ENCODE data around the gene PPARG.
"Not testable (repeated sequence)": the region's sequence is repeated elsewhere in the genome, so short reads cannot be mapped to it uniquely, and the experiment has no call there.

The PPARG gene

DNA sequence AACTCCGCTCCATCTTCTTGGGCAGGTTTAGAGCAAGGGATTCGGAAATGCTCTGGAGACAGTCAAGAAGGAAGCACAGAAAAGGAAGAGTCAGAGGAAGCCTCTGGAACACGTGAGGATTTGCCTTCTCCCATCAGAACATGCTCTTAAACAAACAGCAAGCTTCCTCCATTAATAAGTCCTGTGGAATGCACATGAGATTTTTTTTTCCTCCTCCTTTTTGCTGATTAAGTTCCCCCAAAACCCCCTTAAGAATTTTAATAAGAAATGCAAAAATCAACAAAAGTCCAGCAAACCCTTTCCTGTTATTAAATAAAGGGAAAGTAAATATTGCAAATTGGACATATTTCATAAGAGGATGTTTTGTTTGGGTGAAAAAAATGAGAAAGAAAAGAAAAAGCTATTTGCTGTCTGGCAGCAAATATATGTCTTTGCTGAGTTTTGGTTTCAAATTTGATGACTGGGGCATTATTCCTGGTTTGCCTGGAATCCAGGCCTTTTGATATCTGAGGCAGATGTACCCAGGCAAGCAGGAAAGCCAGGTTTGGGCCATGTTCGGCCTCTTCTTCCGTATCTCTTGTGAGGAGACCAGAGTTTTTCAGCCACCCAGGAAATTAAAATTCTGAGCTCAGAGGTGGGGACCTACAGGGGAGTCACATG lies 187.5 kb downstream of the PPARG start:
- Histone ChIP-seq H3K27ac (ENCODE audit: low read length) (0 out of 2 replicates have a peak overlapping the region, but pooled peaks have one; percentile 35), H3K9ac (ENCODE audit: low read depth, low read length) (no peak overlapping the region), H3K4me2 (ENCODE audit: insufficient read depth, low read length) (no peak overlapping the region), H4K20me1 (ENCODE audit: insufficient read depth, low read length) (no peaks in the 10 kb centered on the region), H3K36me3 (ENCODE audit: insufficient read depth, low read length) (no peaks in the 10 kb centered on the region), H3K4me1 (ENCODE audit: insufficient read depth, low read length) (peaks cover 50% of the 10 kb centered on the region), H3K4me3 (ENCODE audit: low read depth in 1 of 2, low read length in 2 of 2) (no peak overlapping the region), H3K9me3 (ENCODE audit: insufficient read depth, low read length, severe bottlenecking) (no peaks in the 10 kb centered on the region), H3K79me2 (ENCODE audit: insufficient read depth, low read length) (no peaks in the 10 kb centered on the region), H2AFZ (ENCODE audit: low read depth, low read length) (peak overlapping the region; percentile 32; the same call in 1 of the 2 replicates), H3K27me3 (ENCODE audit: insufficient read depth, low read length, poor library complexity) (no peaks in the 10 kb centered on the region)
- TF ChIP-seq, protein P1, sequence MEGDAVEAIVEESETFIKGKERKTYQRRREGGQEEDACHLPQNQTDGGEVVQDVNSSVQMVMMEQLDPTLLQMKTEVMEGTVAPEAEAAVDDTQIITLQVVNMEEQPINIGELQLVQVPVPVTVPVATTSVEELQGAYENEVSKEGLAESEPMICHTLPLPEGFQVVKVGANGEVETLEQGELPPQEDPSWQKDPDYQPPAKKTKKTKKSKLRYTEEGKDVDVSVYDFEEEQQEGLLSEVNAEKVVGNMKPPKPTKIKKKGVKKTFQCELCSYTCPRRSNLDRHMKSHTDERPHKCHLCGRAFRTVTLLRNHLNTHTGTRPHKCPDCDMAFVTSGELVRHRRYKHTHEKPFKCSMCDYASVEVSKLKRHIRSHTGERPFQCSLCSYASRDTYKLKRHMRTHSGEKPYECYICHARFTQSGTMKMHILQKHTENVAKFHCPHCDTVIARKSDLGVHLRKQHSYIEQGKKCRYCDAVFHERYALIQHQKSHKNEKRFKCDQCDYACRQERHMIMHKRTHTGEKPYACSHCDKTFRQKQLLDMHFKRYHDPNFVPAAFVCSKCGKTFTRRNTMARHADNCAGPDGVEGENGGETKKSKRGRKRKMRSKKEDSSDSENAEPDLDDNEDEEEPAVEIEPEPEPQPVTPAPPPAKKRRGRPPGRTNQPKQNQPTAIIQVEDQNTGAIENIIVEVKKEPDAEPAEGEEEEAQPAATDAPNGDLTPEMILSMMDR (IDR thresholded peaks at IDR 0.05; ENCODE audit: borderline replicate concordance, extremely low read depth, low read length, poor library complexity, severe bottlenecking), result no peak
- TF ChIP-seq EZH2 (IDR thresholded peaks at IDR 0.05; ENCODE audit: borderline replicate concordance, low read depth, low read length, severe bottlenecking), result no peak
- DNase-seq (no peak), ATAC-seq (ENCODE audit: insufficient read depth, low read depth) (no peak)

DNA sequence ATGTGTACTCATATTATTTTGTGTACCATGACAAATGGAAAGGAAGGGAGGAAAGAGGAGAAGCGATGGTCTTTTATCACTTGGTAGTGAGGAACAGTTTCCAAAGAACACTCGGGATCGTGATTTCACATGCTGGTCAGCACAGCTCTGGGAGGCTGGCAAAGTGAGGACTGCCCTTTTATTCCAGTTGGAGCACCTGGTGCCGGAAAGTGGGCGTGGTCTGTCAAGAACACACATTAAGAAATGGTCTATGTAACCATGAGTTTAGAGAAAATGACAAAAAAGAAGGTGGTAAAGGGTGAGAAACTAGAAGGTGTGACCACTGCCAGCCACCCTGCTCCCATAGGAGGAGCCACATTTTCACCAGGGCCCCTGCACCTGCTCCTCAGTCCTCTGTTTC lies 188.4 kb downstream of the PPARG start:
- peak overlapping the region; percentile 35; the same call in 1 of the 2 replicates for H3K27ac ChIP-seq (ENCODE audit: low read length)
- no peak overlapping the region for H3K9ac ChIP-seq (ENCODE audit: low read depth, low read length)
- no peaks in the 10 kb centered on the region for H3K36me3 ChIP-seq (ENCODE audit: insufficient read depth, low read length)
- H4K20me1 ChIP-seq (ENCODE audit: insufficient read depth, low read length), result no peaks in the 10 kb centered on the region
- ATAC-seq (ENCODE audit: insufficient read depth, low read depth) (no peak), DNase-seq (no peak)
- H3K4me2 ChIP-seq (ENCODE audit: insufficient read depth, low read length), result no peak overlapping the region
- H3K79me2 ChIP-seq (ENCODE audit: insufficient read depth, low read length), result no peaks in the 10 kb centered on the region
- 0 out of 2 replicates have a peak overlapping the region, but pooled peaks have one; percentile 30 for H2AFZ ChIP-seq (ENCODE audit: low read depth, low read length)
- H3K9me3 ChIP-seq (ENCODE audit: insufficient read depth, low read length, severe bottlenecking), result no peaks in the 10 kb centered on the region
- TF ChIP-seq EZH2 (IDR thresholded peaks at IDR 0.05; ENCODE audit: borderline replicate concordance, low read depth, low read length, severe bottlenecking), result no peak
- TF ChIP-seq, protein P1 (IDR thresholded peaks at IDR 0.05; ENCODE audit: borderline replicate concordance, extremely low read depth, low read length, poor library complexity, severe bottlenecking), result no peak
- H3K4me1 ChIP-seq (ENCODE audit: insufficient read depth, low read length), result peaks cover 41% of the 10 kb centered on the region
- no peak overlapping the region for H3K4me3 ChIP-seq (ENCODE audit: low read depth in 1 of 2, low read length in 2 of 2)
- H3K27me3 ChIP-seq (ENCODE audit: insufficient read depth, low read length, poor library complexity), result no peaks in the 10 kb centered on the region

DNA sequence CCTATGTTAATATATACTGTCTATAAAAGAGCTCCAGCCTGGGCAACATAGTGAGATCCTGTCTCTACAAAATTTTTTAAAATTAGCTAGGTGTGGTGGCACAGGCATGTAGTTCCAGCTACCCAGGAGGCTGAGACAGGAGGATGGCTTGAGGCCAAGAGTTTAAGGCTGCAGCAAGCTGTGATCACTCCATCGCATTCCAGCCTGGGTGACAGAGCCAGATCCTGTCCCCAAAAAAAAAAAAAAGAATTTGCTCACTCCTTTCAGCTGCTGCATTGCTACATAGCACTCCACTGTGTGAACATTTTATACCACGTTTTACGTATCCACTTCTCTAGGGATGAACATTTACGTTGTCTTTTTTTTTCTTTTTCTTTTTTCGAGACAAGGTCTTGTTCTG lies 189.5 kb downstream of the PPARG start:
- DNase-seq, result no peak
- no peak overlapping the region for H3K4me3 ChIP-seq (ENCODE audit: low read depth in 1 of 2, low read length in 2 of 2)

DNA sequence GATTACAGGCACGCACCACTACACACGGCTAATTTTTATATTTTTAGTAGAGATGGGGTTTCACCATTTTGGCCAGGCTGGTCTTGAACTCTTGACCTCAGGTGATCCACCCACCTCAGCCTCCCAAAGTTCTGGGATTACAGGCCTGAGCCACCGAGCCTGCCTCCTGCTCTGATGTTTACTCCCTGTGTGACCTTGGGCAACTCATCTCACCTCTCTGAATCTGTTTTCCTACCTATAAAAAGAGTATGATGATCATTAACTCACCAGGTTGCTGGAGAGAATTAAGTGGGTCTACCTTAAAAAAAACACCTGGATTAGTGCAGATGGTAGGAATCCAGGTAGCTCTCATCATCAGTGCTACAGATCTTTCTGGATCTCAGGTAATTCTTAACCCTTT lies 190.3 kb downstream of the PPARG start:
- Histone ChIP-seq H3K9ac (ENCODE audit: low read depth, low read length) (0 out of 2 replicates have a peak overlapping the region, but pooled peaks have one; percentile 33), H2AFZ (ENCODE audit: low read depth, low read length) (peak overlapping the region; percentile 86), H3K4me1 (ENCODE audit: insufficient read depth, low read length) (peaks cover 56% of the 10 kb centered on the region), H3K27ac (ENCODE audit: low read length) (peak overlapping the region; percentile 89)
- H3K9me3 ChIP-seq (ENCODE audit: insufficient read depth, low read length, severe bottlenecking); H3K4me3 ChIP-seq (ENCODE audit: low read depth in 1 of 2, low read length in 2 of 2); H3K79me2 ChIP-seq (ENCODE audit: insufficient read depth, low read length); DNase-seq; H3K4me2 ChIP-seq (ENCODE audit: insufficient read depth, low read length); H4K20me1 ChIP-seq (ENCODE audit: insufficient read depth, low read length); H3K36me3 ChIP-seq (ENCODE audit: insufficient read depth, low read length); H3K27me3 ChIP-seq (ENCODE audit: insufficient read depth, low read length, poor library complexity); ATAC-seq (ENCODE audit: insufficient read depth, low read depth): not testable (repeated sequence)

More for the DNA sequence above, 189.5 kb downstream of the PPARG start:
- H3K4me1 ChIP-seq (ENCODE audit: insufficient read depth, low read length), result peaks cover 49% of the 10 kb centered on the region
- H3K9ac ChIP-seq (ENCODE audit: low read depth, low read length), result no peak overlapping the region
- H3K27ac ChIP-seq (ENCODE audit: low read length), result peak overlapping the region; percentile 5; the same call in 1 of the 2 replicates
- no peaks in the 10 kb centered on the region for H3K27me3 ChIP-seq (ENCODE audit: insufficient read depth, low read length, poor library complexity)
- H4K20me1 ChIP-seq (ENCODE audit: insufficient read depth, low read length), result no peaks in the 10 kb centered on the region
- no peak overlapping the region for H2AFZ ChIP-seq (ENCODE audit: low read depth, low read length)
- no peak for ATAC-seq (ENCODE audit: insufficient read depth, low read depth)
- 0 out of 2 replicates have a peak, but pooled peaks cover under 1% of the 10 kb centered on the region for H3K79me2 ChIP-seq (ENCODE audit: insufficient read depth, low read length)
- TF ChIP-seq, protein P1 (IDR thresholded peaks at IDR 0.05; ENCODE audit: borderline replicate concordance, extremely low read depth, low read length, poor library complexity, severe bottlenecking), result no peak
- TF ChIP-seq EZH2 (IDR thresholded peaks at IDR 0.05; ENCODE audit: borderline replicate concordance, low read depth, low read length, severe bottlenecking), result no peak
- no peaks in the 10 kb centered on the region for H3K36me3 ChIP-seq (ENCODE audit: insufficient read depth, low read length)
- H3K4me2 ChIP-seq (ENCODE audit: insufficient read depth, low read length), result no peak overlapping the region
- no peaks in the 10 kb centered on the region for H3K9me3 ChIP-seq (ENCODE audit: insufficient read depth, low read length, severe bottlenecking)
